NT2/D1 (cell line): ENCODE data around the gene RAE1.

ENCODE experiments used
- SUZ12 ChIP-seq: IDR thresholded peaks from 2 replicates; pipeline ENCODE4 v1.6.1; 2011; ENCODE audit not compliant: insufficient read length, insufficient read depth; ENCODE audit errors: extremely low read depth
- YY1 ChIP-seq: IDR thresholded peaks from 2 replicates; pipeline ENCODE4 v1.6.1; 2011; ENCODE audit not compliant: insufficient read length, insufficient read depth
- ZNF274 ChIP-seq: IDR thresholded peaks from 2 replicates; pipeline ENCODE4 v1.6.1; 2011; ENCODE audit warnings: mild to moderate bottlenecking, low read depth, low read length

DNA sequence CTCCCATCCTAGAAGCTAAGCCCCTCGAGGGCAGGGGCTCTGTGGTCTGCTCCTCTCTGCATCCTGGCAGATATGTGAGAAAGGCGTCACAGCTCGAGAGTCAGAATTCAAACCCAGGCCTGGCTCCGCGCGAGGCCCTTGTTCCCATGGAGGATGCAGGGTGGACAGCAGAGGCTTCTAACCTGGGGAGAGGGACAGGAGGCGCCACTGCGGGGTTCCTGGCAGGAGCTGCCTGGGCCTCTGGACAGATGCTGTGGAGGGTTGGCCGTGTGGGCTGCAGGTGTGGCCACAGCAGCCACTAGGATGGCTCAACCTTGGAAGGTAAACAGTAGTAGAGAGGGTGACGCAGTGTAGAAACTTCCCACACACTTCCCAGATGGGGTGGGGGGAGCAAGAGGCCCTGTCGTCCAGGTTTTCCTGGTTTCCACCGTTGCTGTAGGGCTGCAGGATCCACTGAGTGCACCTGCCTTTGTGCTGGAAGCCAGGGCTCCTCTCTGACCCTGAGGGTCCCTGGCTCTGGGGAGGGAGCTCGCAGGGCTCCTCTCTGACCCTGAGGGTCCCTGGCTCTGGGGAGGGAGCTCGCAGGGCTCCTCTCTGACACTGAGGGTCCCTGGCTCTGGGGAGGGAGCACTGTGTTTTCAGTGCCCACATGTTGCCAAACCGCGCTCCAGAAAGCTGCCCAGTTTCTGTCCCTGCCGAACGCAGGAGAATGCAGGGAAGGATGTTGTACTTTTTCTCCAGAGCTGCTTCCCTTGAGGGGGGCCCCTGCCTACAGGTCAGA lies 54.4 kb downstream of the RAE1 start:
- no peak for TF ChIP-seq SUZ12
- no peak for TF ChIP-seq ZNF274
- TF ChIP-seq YY1: no peak
